IPS DF 6.9 (cell line): ENCODE measurements around the gene IVD.

Experiments used
- DNase-seq: peaks from one replicate; pipeline ENCODE4 v3.0.0-alpha.2; 2013; ENCODE audit warnings: low read depth, low spot score
- H3K27ac ChIP-seq: one replicate; pipeline ENCODE4 v1.5.1; 2013; ENCODE audit warnings: low read length, control low read depth
- H3K27me3 ChIP-seq: 2 replicates; pipeline ENCODE4 v1.6.1; 2013; ENCODE audit warnings: mild to moderate bottlenecking, low read length; ENCODE audit not compliant: control insufficient read depth, insufficient read depth
- H3K36me3 ChIP-seq: 2 replicates; pipeline ENCODE4 v1.6.1; 2013; ENCODE audit warnings: low read length; ENCODE audit not compliant: control insufficient read depth, insufficient read depth
- H3K4me1 ChIP-seq: 2 replicates; pipeline ENCODE4 v1.6.1; 2013; ENCODE audit warnings: low read length; ENCODE audit not compliant: control insufficient read depth, insufficient read depth
- H3K4me3 ChIP-seq: 2 replicates; pipeline ENCODE4 v1.5.1; 2013; ENCODE audit warnings: mild to moderate bottlenecking, low read length
- H3K9me3 ChIP-seq: 2 replicates; pipeline ENCODE4 v1.6.1; 2013; ENCODE audit warnings: low read length, inconsistent platforms; ENCODE audit not compliant: control insufficient read depth, insufficient read depth
- WGBS: extraction: QIAGEN DNeasy Blood & Tissue Kit; methylation state at CpG from one replicate; pipeline ENCODE4 v1.1.7; 2013; ENCODE audit warnings: mixed read lengths, missing lambda C conversion rate; ENCODE audit not compliant: insufficient read length, insufficient coverage; 5-methylcytosine and 5-hydroxymethylcytosine counted together

Gene IVD

GRCh38 chr15:40460404-40460803 is 54.8 kb downstream of the IVD start:
- H3K36me3 ChIP-seq, result peaks cover 41% of the 10 kb centered on the region
- WGBS, result no CpG with 5 or more reads among the region's 2 CpGs
- H3K27ac ChIP-seq, result no peak overlapping the region

GRCh38 chr15:40461958-40462357 is 56.4 kb downstream of the IVD start:
- peaks cover 51% of the 10 kb centered on the region for H3K36me3 ChIP-seq
- H3K27me3 ChIP-seq, result no peaks in the 10 kb centered on the region
- no peaks in the 10 kb centered on the region for H3K4me1 ChIP-seq
- no peak overlapping the region for H3K27ac ChIP-seq
- WGBS, result no CpG with 5 or more reads among the region's 21 CpGs
- H3K9me3 ChIP-seq, result no peaks in the 10 kb centered on the region
- no peak for DNase-seq
- H3K4me3 ChIP-seq, result no peak overlapping the region

More at GRCh38 chr15:40460404-40460803, 54.8 kb downstream of the IVD start:
- Histone ChIP-seq H3K9me3 (no peaks in the 10 kb centered on the region), H3K4me1 (no peaks in the 10 kb centered on the region), H3K27me3 (no peaks in the 10 kb centered on the region), H3K4me3 (no peak overlapping the region)
- no peak for DNase-seq

GRCh38 chr15:40463279-40463678 is 57.7 kb downstream of the IVD start:
- no peak overlapping the region for H3K27ac ChIP-seq
- H3K4me1 ChIP-seq, result no peaks in the 10 kb centered on the region
- no peaks in the 10 kb centered on the region for H3K27me3 ChIP-seq
- no peaks in the 10 kb centered on the region for H3K9me3 ChIP-seq
- peaks cover 48% of the 10 kb centered on the region for H3K36me3 ChIP-seq
- no peak for DNase-seq
- no CpG with 5 or more reads among the region's 2 CpGs for WGBS
- no peak overlapping the region for H3K4me3 ChIP-seq

GRCh38 chr15:40463886-40464545 is 58.4 kb downstream of the IVD start:
- Histone ChIP-seq H3K4me1 (no peaks in the 10 kb centered on the region), H3K9me3 (no peaks in the 10 kb centered on the region), H3K4me3 (no peak overlapping the region), H3K27ac (no peak overlapping the region), H3K27me3 (no peaks in the 10 kb centered on the region), H3K36me3 (peaks cover 42% of the 10 kb centered on the region)
- no peak for DNase-seq
- no CpG with 5 or more reads among the region's 14 CpGs for WGBS

DNA sequence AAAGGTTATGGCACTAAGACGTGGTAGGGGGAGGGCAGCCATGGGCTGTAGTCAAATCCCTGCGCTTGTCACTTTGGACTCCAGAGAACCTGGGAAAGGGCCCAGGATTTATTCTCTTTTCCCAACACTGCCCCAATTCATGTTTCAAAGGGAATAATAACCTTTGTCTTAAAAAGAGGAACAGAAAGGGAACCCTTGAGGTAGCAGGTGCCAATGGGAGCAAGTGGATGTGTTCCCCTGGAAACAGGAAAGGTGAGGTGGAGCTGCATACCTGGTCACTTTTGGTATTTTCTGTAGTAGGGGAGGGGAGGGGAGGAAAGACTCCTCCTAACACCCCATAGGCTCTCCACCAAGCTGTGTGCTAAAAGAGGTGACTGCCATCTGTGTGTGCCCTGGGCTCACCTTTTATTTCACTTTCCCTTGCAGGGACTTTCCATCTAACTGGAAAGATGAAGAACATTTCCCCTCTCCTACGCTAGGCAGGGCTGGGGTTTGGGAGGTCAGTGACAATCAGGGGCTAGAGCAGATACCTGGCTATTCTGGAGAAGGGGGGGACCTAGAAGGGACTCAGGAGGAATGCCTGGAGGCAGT is 59.1 kb downstream of the IVD start:
- Histone ChIP-seq H3K36me3 (peaks cover 36% of the 10 kb centered on the region), H3K9me3 (no peaks in the 10 kb centered on the region), H3K4me3 (no peak overlapping the region), H3K27me3 (no peaks in the 10 kb centered on the region), H3K27ac (no peak overlapping the region), H3K4me1 (no peaks in the 10 kb centered on the region)
- DNase-seq, result no peak
- WGBS, result no CpG with 5 or more reads among the region's 3 CpGs

- Histone ChIP-seq H3K36me3 (peaks cover 32% of the 10 kb centered on the region), H3K9me3 (no peaks in the 10 kb centered on the region), H3K27ac (no peak overlapping the region), H3K4me1 (no peaks in the 10 kb centered on the region), H3K4me3 (no peak overlapping the region), H3K27me3 (no peaks in the 10 kb centered on the region)
- WGBS, result no CpG with 5 or more reads among the region's 10 CpGs
- no peak for DNase-seq
These were observed 60.3 kb downstream of the IVD start for GRCh38 chr15:40465939-40466338.

DNA sequence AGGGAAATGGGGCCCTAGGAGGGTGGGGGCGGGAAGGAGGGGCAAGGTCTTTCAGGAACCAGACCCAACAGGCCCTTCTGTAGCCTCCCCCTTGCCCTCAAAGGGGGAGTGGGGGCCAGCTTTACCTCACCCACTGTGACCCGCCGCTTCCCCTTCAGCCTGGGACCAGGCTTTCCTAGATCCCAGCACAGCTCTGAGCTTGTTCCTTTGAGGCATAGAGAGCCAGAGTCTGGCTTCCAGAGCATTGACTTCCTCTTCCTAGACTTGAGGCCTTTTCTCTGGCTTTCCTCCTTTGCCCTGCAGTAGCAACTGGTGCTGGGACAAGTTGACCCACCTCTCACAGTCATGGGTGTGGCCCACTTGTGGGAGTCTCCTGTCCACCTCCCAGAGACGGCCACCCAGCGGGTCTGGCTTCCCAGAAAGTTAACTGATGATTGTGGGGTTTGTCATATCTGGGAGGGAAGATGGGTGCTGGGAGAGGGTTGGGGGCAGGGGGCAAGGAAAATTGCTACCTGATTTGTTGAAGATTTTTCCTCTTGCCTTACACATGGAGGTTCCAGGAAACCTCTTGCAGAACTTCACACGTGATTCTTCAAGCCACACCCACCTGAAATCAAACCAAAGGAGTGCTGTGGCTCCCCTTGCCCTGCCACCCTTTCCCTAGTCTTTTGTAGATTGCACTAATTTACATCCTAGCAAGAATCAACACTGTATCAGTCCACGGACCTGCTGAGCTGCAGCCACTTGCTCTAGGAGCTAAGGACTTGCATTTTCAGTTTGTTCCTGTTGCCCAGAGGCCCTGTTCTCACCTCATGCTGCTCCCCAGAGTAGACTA is 61.0 kb downstream of the IVD start:
- no peak overlapping the region for H3K27ac ChIP-seq
- H3K4me3 ChIP-seq, result no peak overlapping the region
- no peaks in the 10 kb centered on the region for H3K9me3 ChIP-seq
- no peak for DNase-seq
- no peaks in the 10 kb centered on the region for H3K27me3 ChIP-seq
- WGBS, result no CpG with 5 or more reads among the region's 7 CpGs
- H3K36me3 ChIP-seq, result peaks cover 32% of the 10 kb centered on the region
- no peaks in the 10 kb centered on the region for H3K4me1 ChIP-seq

DNA sequence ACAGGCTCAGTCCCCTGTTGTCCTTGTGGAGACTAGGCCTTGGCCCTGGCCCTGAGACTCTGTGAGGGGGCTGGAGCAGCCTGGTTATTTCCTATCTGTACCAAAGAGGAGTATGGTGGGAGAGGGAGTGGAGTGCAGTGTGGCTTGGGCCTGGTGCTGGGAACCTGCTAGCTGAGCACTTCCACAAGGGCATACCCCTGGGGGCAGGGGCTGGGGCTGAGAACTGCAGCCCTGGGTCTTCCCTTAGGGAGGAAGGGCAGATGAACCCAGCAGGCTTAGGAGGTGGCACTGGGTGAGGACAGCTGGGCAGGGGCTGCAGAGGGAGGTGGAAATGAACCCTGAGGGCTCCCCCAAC is 61.6 kb downstream of the IVD start:
- Histone ChIP-seq H3K4me3 (no peak overlapping the region), H3K36me3 (peaks cover 26% of the 10 kb centered on the region), H3K27ac (no peak overlapping the region)

GRCh38 chr15:40468898-40469331 is 63.3 kb downstream of the IVD start:
- Histone ChIP-seq H3K36me3 (peaks cover 19% of the 10 kb centered on the region), H3K27ac (no peak overlapping the region)

More for the DNA sequence above, 61.6 kb downstream of the IVD start:
- Histone ChIP-seq H3K27me3 (no peaks in the 10 kb centered on the region), H3K4me1 (peaks cover 4% of the 10 kb centered on the region), H3K9me3 (no peaks in the 10 kb centered on the region)
- DNase-seq, result no peak

GRCh38 chr15:40469776-40470390 is 64.3 kb downstream of the IVD start:
- Histone ChIP-seq H3K27ac (no peak overlapping the region), H3K27me3 (no peaks in the 10 kb centered on the region), H3K36me3 (peaks cover 13% of the 10 kb centered on the region), H3K4me1 (peaks cover 4% of the 10 kb centered on the region), H3K4me3 (no peak overlapping the region), H3K9me3 (no peaks in the 10 kb centered on the region)
- DNase-seq, result no peak
- no CpG with 5 or more reads among the region's 7 CpGs for WGBS

More at GRCh38 chr15:40468898-40469331, 63.3 kb downstream of the IVD start:
- H3K9me3 ChIP-seq, result no peaks in the 10 kb centered on the region
- peaks cover 4% of the 10 kb centered on the region for H3K4me1 ChIP-seq
- no CpG with 5 or more reads among the region's 4 CpGs for whole genome bisulfite sequencing
- H3K4me3 ChIP-seq, result no peak overlapping the region
- no peaks in the 10 kb centered on the region for H3K27me3 ChIP-seq
- DNase-seq, result no peak
